HepG2 (cell line): ENCODE data around the gene CMTM5. TPM values are rescaled to one million over a fixed set of nuclear protein-coding genes. Genes with fewer than 3 reads are reported as not detected.

Source experiments
- AGO2 ChIP-seq: fragments of 200-400 bp; formaldehyde crosslinking; optimal IDR thresholded peaks from 2 replicates; pipeline ENCODE3; 2017; ENCODE audit warnings: mild to moderate bottlenecking, low read depth, low read length, moderate library complexity
- CENPT ChIP-seq: sonication (generic); formaldehyde crosslinking; IDR thresholded peaks from 2 replicates; pipeline ENCODE4 v1.8.0; 2022; ENCODE audit warnings: low read depth, mild to moderate bottlenecking, moderate library complexity, missing genetic modification reagents
- ELF4 ChIP-seq: sonication (generic); formaldehyde crosslinking; IDR thresholded peaks from 2 replicates; pipeline ENCODE4 v1.5.0; 2020; ENCODE audit warnings: missing genetic modification reagents, mild to moderate bottlenecking, moderate library complexity, borderline replicate concordance
- MEIS1 ChIP-seq: sonication (generic); formaldehyde crosslinking; IDR thresholded peaks from 2 replicates; pipeline ENCODE4 v1.9.0; 2021; ENCODE audit warnings: mild to moderate bottlenecking, missing genetic modification reagents, moderate library complexity, borderline replicate concordance
- MEIS2 ChIP-seq: sonication (generic); formaldehyde crosslinking; IDR thresholded peaks from 2 replicates; pipeline ENCODE4 v1.9.0; 2021; ENCODE audit warnings: mild to moderate bottlenecking, missing genetic modification reagents
- ZNF282 ChIP-seq: fragments of 450-650 bp; IDR thresholded peaks from 2 replicates; pipeline ENCODE4 v1.6.1; 2018; ENCODE audit not compliant: partially characterized antibody
- ZNF460 ChIP-seq: sonication (generic); formaldehyde crosslinking; IDR thresholded peaks from 2 replicates; pipeline ENCODE4 v1.5.1; 2020; ENCODE audit warnings: missing genetic modification reagents, mild to moderate bottlenecking, borderline replicate concordance
- ZNF614 ChIP-seq: IDR thresholded peaks from 2 replicates; pipeline ENCODE4 v1.6.1; 2018; ENCODE audit warnings: missing biosample characterization, missing genetic modification reagents, inconsistent platforms, borderline replicate concordance
- ZNF652 ChIP-seq: IDR thresholded peaks from 2 replicates; pipeline ENCODE4 v1.6.1; 2016; ENCODE audit warnings: low read depth, borderline replicate concordance
- polyA plus RNA-seq, 8 experiments: library from polyadenylated mRNA; depleted of rRNA in 3 of 8; stranded (reverse) in 7 of 8; unstranded in 1 of 8; fragments of >200 nt; fragmentation: Illumina TruSeq in 4 of 8; extraction: Trizol in 4 of 8; gene quantifications; 2 replicates each; pipeline versions ENCODE4 v1.2.1 to v1.2.3, GENCODE V29; 2011 to 2016; ENCODE audit warnings: low read depth in 4 of 8, missing spikeins in 1 of 8, mixed read lengths in 1 of 8; ENCODE audit not compliant: insufficient read depth in 1 of 8
- total RNA-seq, 5 experiments: library from RNA; depleted of rRNA; stranded (reverse); fragments of >200 nt; fragmentation: Illumina TruSeq; extraction: Trizol; gene quantifications; 2 replicates each; pipeline ENCODE4 v1.2.3, GENCODE V29; 2016; ENCODE audit warnings: low read depth in 1 of 5
- TF ChIP-seq, protein P1 (sequence below): sonication (generic); formaldehyde crosslinking; IDR thresholded peaks from 2 replicates; pipeline ENCODE4 v1.5.0; 2020; ENCODE audit warnings: missing genetic modification reagents, mild to moderate bottlenecking, borderline replicate concordance
- TF ChIP-seq, protein P2 (sequence below): sonication (generic); formaldehyde crosslinking; IDR thresholded peaks from 2 replicates; pipeline ENCODE4 v1.4.0; 2020; ENCODE audit warnings: mild to moderate bottlenecking, missing genetic modification reagents, borderline replicate concordance
- TF ChIP-seq, protein P3 (sequence below): sonication (generic); formaldehyde crosslinking; conservative IDR thresholded peaks from 2 replicates; pipeline ENCODE4 v1.8.0; 2022; ENCODE audit warnings: missing genetic modification reagents
- TF ChIP-seq, protein P4 (sequence below): IDR thresholded peaks from 2 replicates; pipeline ENCODE4 v1.6.1; 2016; ENCODE audit warnings: low read depth, missing genetic modification reagents, missing compliant biosample characterization

CMTM5 gene
- total and polyA plus RNA-seq, 2 of the 13 experiments (the other 11 are each of a cell fraction or from before 2014, with no cell fraction given), result not detected

DNA sequence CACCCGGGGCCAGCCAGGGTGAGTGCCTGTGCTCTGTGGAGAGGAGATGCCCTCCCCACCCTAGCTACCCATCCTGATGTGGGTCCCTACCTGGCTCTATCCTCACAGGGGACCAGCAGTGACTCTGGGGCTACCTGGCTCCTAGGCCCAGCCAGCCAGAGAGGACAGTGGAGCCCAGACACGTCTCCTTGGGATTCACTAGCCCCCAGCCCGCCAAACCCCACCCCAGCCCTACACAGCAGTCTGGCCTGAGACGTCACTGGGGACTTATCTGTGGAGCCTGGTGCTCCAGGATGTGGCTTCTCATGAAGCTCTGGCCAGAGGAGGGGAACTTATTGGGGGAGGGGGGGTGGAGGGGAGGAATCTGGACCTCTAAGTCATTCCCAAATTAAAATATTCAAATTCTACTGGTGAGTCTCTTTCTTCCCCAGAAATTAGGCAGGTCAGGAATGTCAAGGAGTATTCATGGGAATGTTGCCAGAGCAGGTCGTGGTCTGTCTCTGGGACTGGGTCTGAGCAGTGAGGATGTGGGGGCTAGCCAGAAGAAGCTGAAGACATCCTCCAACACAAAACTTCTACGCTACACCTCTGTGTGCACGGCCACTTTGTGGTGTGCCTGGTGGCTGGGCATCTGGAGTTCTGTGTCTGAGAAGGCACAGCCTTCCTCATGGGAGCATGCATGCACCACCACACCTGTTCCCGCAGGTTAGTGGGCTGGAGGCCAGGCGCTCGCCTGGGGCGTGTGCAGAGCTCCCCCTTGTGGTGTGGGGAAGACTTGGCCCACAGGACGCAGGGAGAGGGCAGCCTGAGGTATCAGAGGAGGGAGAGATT, 2.7 kb downstream of the CMTM5 start (continued):
- TF ChIP-seq AGO2 (no peak), CENPT (CRISPR knock-in tag) (0 out of 2 replicates have a peak, but pooled peaks have one; percentile 48), ZNF460 (CRISPR knock-in tag) (no peak), ZNF652 (0 out of 2 replicates have a peak, but pooled peaks have one; percentile 14), ZNF282 (no peak), MEIS1 (CRISPR knock-in tag) (0 out of 2 replicates have a peak, but pooled peaks have one; percentile 57), ZNF614 (peak; percentile 75; the same call in 1 of the 2 replicates), ELF4 (CRISPR knock-in tag) (no peak), MEIS2 (CRISPR knock-in tag) (peak; percentile 66)
- TF ChIP-seq, protein P1, sequence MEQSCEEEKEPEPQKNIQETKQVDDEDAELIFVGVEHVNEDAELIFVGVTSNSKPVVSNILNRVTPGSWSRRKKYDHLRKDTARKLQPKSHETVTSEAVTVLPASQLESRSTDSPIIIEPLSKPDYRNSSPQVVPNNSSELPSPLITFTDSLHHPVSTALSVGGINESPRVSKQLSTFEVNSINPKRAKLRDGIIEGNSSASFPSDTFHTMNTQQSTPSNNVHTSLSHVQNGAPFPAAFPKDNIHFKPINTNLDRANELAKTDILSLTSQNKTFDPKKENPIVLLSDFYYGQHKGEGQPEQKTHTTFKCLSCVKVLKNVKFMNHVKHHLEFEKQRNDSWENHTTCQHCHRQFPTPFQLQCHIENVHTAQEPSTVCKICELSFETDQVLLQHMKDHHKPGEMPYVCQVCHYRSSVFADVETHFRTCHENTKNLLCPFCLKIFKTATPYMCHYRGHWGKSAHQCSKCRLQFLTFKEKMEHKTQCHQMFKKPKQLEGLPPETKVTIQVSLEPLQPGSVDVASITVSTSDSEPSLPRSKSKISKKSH (CRISPR knock-in tag), result peak; percentile 83
- TF ChIP-seq, protein P2, sequence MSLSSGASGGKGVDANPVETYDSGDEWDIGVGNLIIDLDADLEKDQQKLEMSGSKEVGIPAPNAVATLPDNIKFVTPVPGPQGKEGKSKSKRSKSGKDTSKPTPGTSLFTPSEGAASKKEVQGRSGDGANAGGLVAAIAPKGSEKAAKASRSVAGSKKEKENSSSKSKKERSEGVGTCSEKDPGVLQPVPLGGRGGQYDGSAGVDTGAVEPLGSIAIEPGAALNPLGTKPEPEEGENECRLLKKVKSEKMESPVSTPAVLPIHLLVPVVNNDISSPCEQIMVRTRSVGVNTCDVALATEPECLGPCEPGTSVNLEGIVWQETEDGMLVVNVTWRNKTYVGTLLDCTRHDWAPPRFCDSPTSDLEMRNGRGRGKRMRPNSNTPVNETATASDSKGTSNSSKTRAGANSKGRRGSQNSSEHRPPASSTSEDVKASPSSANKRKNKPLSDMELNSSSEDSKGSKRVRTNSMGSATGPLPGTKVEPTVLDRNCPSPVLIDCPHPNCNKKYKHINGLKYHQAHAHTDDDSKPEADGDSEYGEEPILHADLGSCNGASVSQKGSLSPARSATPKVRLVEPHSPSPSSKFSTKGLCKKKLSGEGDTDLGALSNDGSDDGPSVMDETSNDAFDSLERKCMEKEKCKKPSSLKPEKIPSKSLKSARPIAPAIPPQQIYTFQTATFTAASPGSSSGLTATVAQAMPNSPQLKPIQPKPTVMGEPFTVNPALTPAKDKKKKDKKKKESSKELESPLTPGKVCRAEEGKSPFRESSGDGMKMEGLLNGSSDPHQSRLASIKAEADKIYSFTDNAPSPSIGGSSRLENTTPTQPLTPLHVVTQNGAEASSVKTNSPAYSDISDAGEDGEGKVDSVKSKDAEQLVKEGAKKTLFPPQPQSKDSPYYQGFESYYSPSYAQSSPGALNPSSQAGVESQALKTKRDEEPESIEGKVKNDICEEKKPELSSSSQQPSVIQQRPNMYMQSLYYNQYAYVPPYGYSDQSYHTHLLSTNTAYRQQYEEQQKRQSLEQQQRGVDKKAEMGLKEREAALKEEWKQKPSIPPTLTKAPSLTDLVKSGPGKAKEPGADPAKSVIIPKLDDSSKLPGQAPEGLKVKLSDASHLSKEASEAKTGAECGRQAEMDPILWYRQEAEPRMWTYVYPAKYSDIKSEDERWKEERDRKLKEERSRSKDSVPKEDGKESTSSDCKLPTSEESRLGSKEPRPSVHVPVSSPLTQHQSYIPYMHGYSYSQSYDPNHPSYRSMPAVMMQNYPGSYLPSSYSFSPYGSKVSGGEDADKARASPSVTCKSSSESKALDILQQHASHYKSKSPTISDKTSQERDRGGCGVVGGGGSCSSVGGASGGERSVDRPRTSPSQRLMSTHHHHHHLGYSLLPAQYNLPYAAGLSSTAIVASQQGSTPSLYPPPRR (CRISPR knock-in tag), result peak; percentile 14; the same call in 1 of the 2 replicates
- TF ChIP-seq, protein P3, sequence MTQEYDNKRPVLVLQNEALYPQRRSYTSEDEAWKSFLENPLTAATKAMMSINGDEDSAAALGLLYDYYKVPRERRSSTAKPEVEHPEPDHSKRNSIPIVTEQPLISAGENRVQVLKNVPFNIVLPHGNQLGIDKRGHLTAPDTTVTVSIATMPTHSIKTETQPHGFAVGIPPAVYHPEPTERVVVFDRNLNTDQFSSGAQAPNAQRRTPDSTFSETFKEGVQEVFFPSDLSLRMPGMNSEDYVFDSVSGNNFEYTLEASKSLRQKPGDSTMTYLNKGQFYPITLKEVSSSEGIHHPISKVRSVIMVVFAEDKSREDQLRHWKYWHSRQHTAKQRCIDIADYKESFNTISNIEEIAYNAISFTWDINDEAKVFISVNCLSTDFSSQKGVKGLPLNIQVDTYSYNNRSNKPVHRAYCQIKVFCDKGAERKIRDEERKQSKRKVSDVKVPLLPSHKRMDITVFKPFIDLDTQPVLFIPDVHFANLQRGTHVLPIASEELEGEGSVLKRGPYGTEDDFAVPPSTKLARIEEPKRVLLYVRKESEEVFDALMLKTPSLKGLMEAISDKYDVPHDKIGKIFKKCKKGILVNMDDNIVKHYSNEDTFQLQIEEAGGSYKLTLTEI (CRISPR knock-in tag), result no peak
- TF ChIP-seq, protein P4, sequence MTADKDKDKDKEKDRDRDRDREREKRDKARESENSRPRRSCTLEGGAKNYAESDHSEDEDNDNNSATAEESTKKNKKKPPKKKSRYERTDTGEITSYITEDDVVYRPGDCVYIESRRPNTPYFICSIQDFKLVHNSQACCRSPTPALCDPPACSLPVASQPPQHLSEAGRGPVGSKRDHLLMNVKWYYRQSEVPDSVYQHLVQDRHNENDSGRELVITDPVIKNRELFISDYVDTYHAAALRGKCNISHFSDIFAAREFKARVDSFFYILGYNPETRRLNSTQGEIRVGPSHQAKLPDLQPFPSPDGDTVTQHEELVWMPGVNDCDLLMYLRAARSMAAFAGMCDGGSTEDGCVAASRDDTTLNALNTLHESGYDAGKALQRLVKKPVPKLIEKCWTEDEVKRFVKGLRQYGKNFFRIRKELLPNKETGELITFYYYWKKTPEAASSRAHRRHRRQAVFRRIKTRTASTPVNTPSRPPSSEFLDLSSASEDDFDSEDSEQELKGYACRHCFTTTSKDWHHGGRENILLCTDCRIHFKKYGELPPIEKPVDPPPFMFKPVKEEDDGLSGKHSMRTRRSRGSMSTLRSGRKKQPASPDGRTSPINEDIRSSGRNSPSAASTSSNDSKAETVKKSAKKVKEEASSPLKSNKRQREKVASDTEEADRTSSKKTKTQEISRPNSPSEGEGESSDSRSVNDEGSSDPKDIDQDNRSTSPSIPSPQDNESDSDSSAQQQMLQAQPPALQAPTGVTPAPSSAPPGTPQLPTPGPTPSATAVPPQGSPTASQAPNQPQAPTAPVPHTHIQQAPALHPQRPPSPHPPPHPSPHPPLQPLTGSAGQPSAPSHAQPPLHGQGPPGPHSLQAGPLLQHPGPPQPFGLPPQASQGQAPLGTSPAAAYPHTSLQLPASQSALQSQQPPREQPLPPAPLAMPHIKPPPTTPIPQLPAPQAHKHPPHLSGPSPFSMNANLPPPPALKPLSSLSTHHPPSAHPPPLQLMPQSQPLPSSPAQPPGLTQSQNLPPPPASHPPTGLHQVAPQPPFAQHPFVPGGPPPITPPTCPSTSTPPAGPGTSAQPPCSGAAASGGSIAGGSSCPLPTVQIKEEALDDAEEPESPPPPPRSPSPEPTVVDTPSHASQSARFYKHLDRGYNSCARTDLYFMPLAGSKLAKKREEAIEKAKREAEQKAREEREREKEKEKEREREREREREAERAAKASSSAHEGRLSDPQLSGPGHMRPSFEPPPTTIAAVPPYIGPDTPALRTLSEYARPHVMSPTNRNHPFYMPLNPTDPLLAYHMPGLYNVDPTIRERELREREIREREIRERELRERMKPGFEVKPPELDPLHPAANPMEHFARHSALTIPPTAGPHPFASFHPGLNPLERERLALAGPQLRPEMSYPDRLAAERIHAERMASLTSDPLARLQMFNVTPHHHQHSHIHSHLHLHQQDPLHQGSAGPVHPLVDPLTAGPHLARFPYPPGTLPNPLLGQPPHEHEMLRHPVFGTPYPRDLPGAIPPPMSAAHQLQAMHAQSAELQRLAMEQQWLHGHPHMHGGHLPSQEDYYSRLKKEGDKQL, result no peak
